NB4 (cell line): Measurements from ENCODE around the gene CD226.
"Not testable (repeated sequence)": the region's sequence is repeated elsewhere in the genome, so short reads cannot be mapped to it uniquely, and the experiment has no call there.

ENCODE experiments used
- DNase-seq: peaks from one replicate; pipeline ENCODE4 v3.0.0; 2010; ENCODE audit warnings: low read depth
- H3K4me3 ChIP-seq: one replicate; pipeline ENCODE4 v1.5.1; 2011; ENCODE audit warnings: mild to moderate bottlenecking, low read depth, low read length, moderate library complexity
- MAX ChIP-seq: IDR thresholded peaks from 2 replicates; pipeline ENCODE4 v1.6.1; 2011; ENCODE audit warnings: low read depth, low read length
- MYC ChIP-seq: IDR thresholded peaks from 2 replicates; pipeline ENCODE4 v1.6.1; 2011; ENCODE audit warnings: low read depth, low read length
- POLR2A ChIP-seq: IDR thresholded peaks from 2 replicates; pipeline ENCODE4 v1.6.1; 2011; ENCODE audit warnings: mild to moderate bottlenecking; ENCODE audit not compliant: insufficient read length; ENCODE audit errors: extremely low read depth
- TF ChIP-seq, protein P1 (sequence below): IDR thresholded peaks from one replicate; pipeline ENCODE4 v1.5.1; 2012; ENCODE audit warnings: low read depth, low read length

CD226 gene

DNA sequence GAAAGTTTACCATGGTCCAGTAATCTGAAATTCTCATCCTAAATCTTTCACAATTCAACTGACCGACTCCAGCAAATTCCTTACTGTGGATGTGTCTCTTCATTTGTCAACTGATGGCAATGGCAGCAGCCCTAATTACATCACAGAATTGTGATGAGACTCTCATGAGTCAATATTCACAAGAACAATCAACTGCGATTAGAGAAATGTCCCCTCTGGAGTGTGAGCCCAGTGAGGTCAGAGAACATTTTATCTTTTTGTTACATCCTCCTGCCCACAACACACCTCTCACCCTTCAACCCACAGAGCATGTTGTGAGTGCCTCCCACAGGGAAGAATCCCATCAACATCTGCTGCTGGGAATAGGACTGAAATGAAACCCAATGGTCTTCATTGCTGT is 73.6 kb downstream of the CD226 start:
- DNase-seq = no peak
- TF ChIP-seq MAX (no peak), MYC (no peak), POLR2A (no peak)
- TF ChIP-seq, protein P1, sequence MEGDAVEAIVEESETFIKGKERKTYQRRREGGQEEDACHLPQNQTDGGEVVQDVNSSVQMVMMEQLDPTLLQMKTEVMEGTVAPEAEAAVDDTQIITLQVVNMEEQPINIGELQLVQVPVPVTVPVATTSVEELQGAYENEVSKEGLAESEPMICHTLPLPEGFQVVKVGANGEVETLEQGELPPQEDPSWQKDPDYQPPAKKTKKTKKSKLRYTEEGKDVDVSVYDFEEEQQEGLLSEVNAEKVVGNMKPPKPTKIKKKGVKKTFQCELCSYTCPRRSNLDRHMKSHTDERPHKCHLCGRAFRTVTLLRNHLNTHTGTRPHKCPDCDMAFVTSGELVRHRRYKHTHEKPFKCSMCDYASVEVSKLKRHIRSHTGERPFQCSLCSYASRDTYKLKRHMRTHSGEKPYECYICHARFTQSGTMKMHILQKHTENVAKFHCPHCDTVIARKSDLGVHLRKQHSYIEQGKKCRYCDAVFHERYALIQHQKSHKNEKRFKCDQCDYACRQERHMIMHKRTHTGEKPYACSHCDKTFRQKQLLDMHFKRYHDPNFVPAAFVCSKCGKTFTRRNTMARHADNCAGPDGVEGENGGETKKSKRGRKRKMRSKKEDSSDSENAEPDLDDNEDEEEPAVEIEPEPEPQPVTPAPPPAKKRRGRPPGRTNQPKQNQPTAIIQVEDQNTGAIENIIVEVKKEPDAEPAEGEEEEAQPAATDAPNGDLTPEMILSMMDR = no peak
- no peak overlapping the region for H3K4me3 ChIP-seq

- no peak for TF ChIP-seq POLR2A
- TF ChIP-seq MAX = no peak
- TF ChIP-seq, protein P1 = no peak
- no peak for TF ChIP-seq MYC
- no peak for DNase-seq
- H3K4me3 ChIP-seq = no peak overlapping the region
Measured at GRCh38 chr18:69872661-69873060, 75.0 kb downstream of the CD226 start.

DNA sequence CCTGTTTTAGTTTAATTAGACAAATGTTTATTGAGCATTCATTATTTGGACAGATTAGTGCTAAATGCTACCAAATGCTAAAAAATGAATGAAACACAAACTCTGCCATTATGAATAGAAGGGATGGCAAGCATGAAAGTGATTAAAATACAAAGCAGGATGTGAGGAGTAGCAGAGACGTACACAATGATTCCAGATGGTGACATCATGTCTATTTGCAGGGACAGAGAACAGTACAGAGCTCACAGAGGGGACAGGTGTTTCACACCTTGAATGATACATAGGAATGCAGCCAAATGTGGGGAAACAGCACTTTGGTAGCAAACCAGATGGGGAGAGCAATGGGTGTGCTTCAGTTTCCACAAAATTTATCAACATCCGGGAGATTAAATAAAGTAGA is 76.3 kb downstream of the CD226 start:
- no peak overlapping the region for H3K4me3 ChIP-seq
- TF ChIP-seq, protein P1 = no peak
- TF ChIP-seq POLR2A (no peak), MAX (no peak), MYC (no peak)
- DNase-seq = no peak

GRCh38 chr18:69870736-69871135 is 76.9 kb downstream of the CD226 start:
- H3K4me3 ChIP-seq = no peak overlapping the region
- no peak for DNase-seq
- TF ChIP-seq MAX = no peak
- TF ChIP-seq, protein P1 = no peak
- TF ChIP-seq MYC = no peak
- no peak for TF ChIP-seq POLR2A

GRCh38 chr18:69866212-69866611 is 81.5 kb downstream of the CD226 start:
- no peak overlapping the region for H3K4me3 ChIP-seq
- no peak for DNase-seq
- TF ChIP-seq, protein P1 = no peak
- TF ChIP-seq MYC = no peak
- TF ChIP-seq POLR2A = no peak
- TF ChIP-seq MAX = no peak

DNA sequence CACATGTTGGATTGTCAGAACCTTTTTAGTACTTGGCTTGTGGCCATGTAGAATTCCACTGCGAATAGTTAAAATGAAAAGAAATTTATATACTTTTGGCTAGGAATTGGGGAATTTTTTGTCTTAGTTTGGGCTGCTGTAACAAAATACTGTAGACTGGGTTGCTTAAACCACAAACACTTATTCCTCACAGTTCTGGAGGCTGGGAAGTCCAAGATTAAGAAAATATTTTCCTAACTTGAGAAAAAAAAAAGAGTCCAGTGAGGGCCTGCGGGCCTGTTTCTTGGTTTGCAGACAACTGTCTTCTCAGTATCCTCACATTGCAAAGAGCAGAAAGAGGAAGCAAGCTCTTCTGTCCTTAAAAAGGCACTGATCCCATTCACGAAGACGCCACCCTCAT is 81.9 kb downstream of the CD226 start:
- TF ChIP-seq, protein P1 = no peak

GRCh38 chr18:69864802-69865201 is 82.9 kb downstream of the CD226 start:
- DNase-seq, H3K4me3 ChIP-seq: not testable (repeated sequence)

More for the DNA sequence above, 81.9 kb downstream of the CD226 start:
- no peak overlapping the region for H3K4me3 ChIP-seq
- DNase-seq = no peak
